Endothelial cell of umbilical vein (primary cell): ENCODE measurements around the gene TMEM135. TPM values are rescaled to one million over a fixed set of nuclear protein-coding genes. Genes with fewer than 3 reads are reported as not detected.

Experiments
- BruUV-seq: library from RNA; stranded (reverse); fragments of 400-500 nt; replicated peaks from 2 replicates; lab custom pipeline; 2021; lab: Mats Ljungman, UMichigan
- CTCF ChIA-PET: fragments of 300-600, 350-600 bp; sonication (Branson Sonifier 250); formaldehyde crosslinking; loops from one replicate; lab custom pipeline; 2021; ENCODE audit warnings: antibody characterized with exemption, inconsistent platforms; lab: Charles Lee
- POLR2A ChIA-PET: fragments of 300-600, 350-600 bp; sonication (Branson Sonifier 250); formaldehyde crosslinking; loops from one replicate; lab custom pipeline; 2021; ENCODE audit warnings: antibody characterized with exemption, inconsistent platforms; lab: Charles Lee
- DNase-seq: peaks from one replicate; pipeline ENCODE4 v3.0.0-alpha.2; 2011; ENCODE audit warnings: low read depth, low spot score
- FAIRE-seq: peaks from 2 replicates; lab custom pipeline; 2011; peaks lifted over from hg19 to GRCh38; lab: Jason Lieb, UNC
- H2AFZ ChIP-seq: 2 replicates; pipeline ENCODE4 v1.6.0; 2012; ENCODE audit warnings: low read depth, low read length, control low read depth, inconsistent platforms
- H3K27ac ChIP-seq: 2 replicates; pipeline ENCODE4 v1.5.1; 2011; ENCODE audit warnings: low read depth, mild to moderate bottlenecking, control low read depth, low read length, moderate library complexity; ENCODE audit not compliant: insufficient read depth
- H3K27me3 ChIP-seq, 2 experiments: 2 replicates each; pipeline versions ENCODE4 v1.6.0 to v1.6.1; 2011; ENCODE audit warnings: low read length in 2 of 2, mixed read lengths in 1 of 2; ENCODE audit not compliant: control insufficient read depth in 2 of 2, insufficient read depth in 2 of 2
- H3K36me3 ChIP-seq, 2 experiments: 2 replicates in 1 of 2; 3 replicates in 1 of 2; pipeline ENCODE4 v1.5.1; 2011; ENCODE audit warnings: low read length in 2 of 2, mild to moderate bottlenecking in 1 of 2, moderate library complexity in 1 of 2; ENCODE audit not compliant: control insufficient read depth in 2 of 2, insufficient read depth in 2 of 2; ENCODE audit errors: extremely low read depth in 1 of 2
- H3K4me1 ChIP-seq: 3 replicates; pipeline ENCODE4 v1.5.1; 2011; ENCODE audit warnings: mild to moderate bottlenecking, low read length; ENCODE audit not compliant: control insufficient read depth, insufficient read depth; ENCODE audit errors: extremely low read depth
- H3K4me2 ChIP-seq: 2 replicates; pipeline ENCODE4 v1.6.1; 2011; ENCODE audit warnings: low read length, control low read depth, mixed read lengths; ENCODE audit not compliant: insufficient read depth
- H3K4me3 ChIP-seq, 3 experiments: fragments of 200-600 bp in 1 of 3; sonication (generic), shearing (Covaris generic) in 1 of 3; replicated peaks in 1 of 3; 2 replicates each; pipeline ENCODE4 v1.5.1; 2011 to 2016; ENCODE audit warnings: control low read depth in 3 of 3, low read length in 3 of 3, mild to moderate bottlenecking in 2 of 3, inconsistent platforms in 1 of 3, low read depth in 1 of 3, moderate library complexity in 1 of 3; ENCODE audit not compliant: insufficient read depth in 1 of 3
- H3K79me2 ChIP-seq: 2 replicates; pipeline ENCODE4 v1.6.0; 2012; ENCODE audit warnings: low read length, inconsistent platforms; ENCODE audit not compliant: control insufficient read depth, insufficient read depth
- H3K9ac ChIP-seq: replicated peaks from 2 replicates; pipeline ENCODE3; 2011; ENCODE audit warnings: low read length, control low read depth; ENCODE audit not compliant: insufficient read depth; ENCODE audit errors: extremely low read depth
- H3K9me1 ChIP-seq: replicated peaks from 3 replicates; pipeline ENCODE4 v1.6.0; 2011; ENCODE audit warnings: mild to moderate bottlenecking, low read length; ENCODE audit not compliant: control insufficient read depth, insufficient read depth; ENCODE audit errors: extremely low read depth
- H3K9me3 ChIP-seq: replicated peaks from 2 replicates; pipeline ENCODE4 v1.5.1; 2012; ENCODE audit warnings: low read length, inconsistent platforms; ENCODE audit not compliant: control insufficient read depth, insufficient read depth
- H4K20me1 ChIP-seq: replicated peaks from 2 replicates; pipeline ENCODE3; 2011; ENCODE audit warnings: mild to moderate bottlenecking, low read length; ENCODE audit not compliant: control insufficient read depth, insufficient read depth; ENCODE audit errors: extremely low read depth
- EZH2 ChIP-seq: IDR thresholded peaks from 2 replicates; pipeline ENCODE4 v1.6.1; 2012; ENCODE audit warnings: borderline replicate concordance, low read depth, mild to moderate bottlenecking, moderate library complexity, low read length, inconsistent platforms; ENCODE audit not compliant: severe bottlenecking
- FOS ChIP-seq: IDR thresholded peaks from 2 replicates; pipeline ENCODE4 v1.6.1; 2011; ENCODE audit warnings: mild to moderate bottlenecking, low read length, moderate library complexity, borderline replicate concordance; ENCODE audit not compliant: insufficient read depth
- GATA2 ChIP-seq: IDR thresholded peaks from 2 replicates; pipeline ENCODE4 v1.7.0; 2011; ENCODE audit warnings: low read depth, mild to moderate bottlenecking, moderate library complexity, mixed read lengths, low read length; ENCODE audit not compliant: insufficient read length, insufficient read depth
- JUN ChIP-seq: IDR thresholded peaks from 2 replicates; pipeline ENCODE4 v1.6.1; 2011; ENCODE audit warnings: borderline replicate concordance, low read depth; ENCODE audit not compliant: insufficient read length, insufficient read depth
- MAX ChIP-seq: IDR thresholded peaks from 2 replicates; pipeline ENCODE4 v1.6.1; 2011; ENCODE audit not compliant: insufficient read depth, insufficient read length
- MYC ChIP-seq: IDR thresholded peaks from one replicate; pipeline ENCODE4 v1.6.1; 2011; ENCODE audit warnings: mild to moderate bottlenecking, low read depth, low read length
- POLR2A ChIP-seq: IDR thresholded peaks from 2 replicates; pipeline ENCODE4 v1.6.1; 2012; ENCODE audit warnings: low read depth, mild to moderate bottlenecking, control low read depth, low read length
- POLR2AphosphoS5 ChIP-seq: IDR thresholded peaks from 2 replicates; pipeline ENCODE4 v1.6.1; 2012; ENCODE audit warnings: low read depth, mild to moderate bottlenecking, control low read depth, low read length, moderate library complexity; ENCODE audit not compliant: insufficient read depth
- dilution Hi-C: fragments of 300-500 bp; cut with MboI; formaldehyde crosslinking; loops from one replicate; pipeline ENCODE4 v1.15.0; 2019; ENCODE audit warnings: low sequenced_read_pairs; ENCODE audit not compliant: extremely low pct_ligation_motif_present
- intact Hi-C: fragments of 100-400 bp; cut with micrococcal nuclease; formaldehyde crosslinking; loops from one replicate; pipeline ENCODE4 v1.10.0; 2022
- polyA plus RNA-seq, 4 experiments: library from polyadenylated mRNA; depleted of rRNA in 3 of 4; stranded (reverse) in 3 of 4; unstranded in 1 of 4; fragments of >200 nt; gene quantifications; 2 replicates each; pipeline versions ENCODE4 v1.2.1 to v1.2.3, GENCODE V29; 2011 to 2012; ENCODE audit warnings: missing spikeins in 1 of 4
- total RNA-seq: library from RNA; stranded (reverse); gene quantifications from 2 replicates; pipeline ENCODE4 v1.2.3, GENCODE V29; 2021
- TF ChIP-seq, protein P1 (sequence below), 2 donors: IDR thresholded peaks; 1 replicate in 1 of 2; 2 replicates in 1 of 2; pipeline ENCODE4 v1.5.1; 2011; ENCODE audit warnings: low read length in 2 of 2, mild to moderate bottlenecking in 2 of 2, moderate library complexity in 2 of 2, control low read depth in 1 of 2, inconsistent platforms in 1 of 2, low read depth in 1 of 2; ENCODE audit not compliant: insufficient read depth in 1 of 2; ENCODE audit errors: extremely low read depth in 1 of 2

TMEM135 gene
- total and polyA plus RNA-seq, 2 donors (not counting 3 experiments of a cell fraction or from before 2014, with no cell fraction given) = 12.3 to 33.2 TPM

- Histone ChIP-seq H3K36me3 (no peaks in the 10 kb centered on the region), H3K4me3 (no peak overlapping the region), H3K4me2 (no peak overlapping the region), H3K9ac (no peak overlapping the region), H4K20me1 (no peaks in the 10 kb centered on the region), H3K9me3 (no peaks in the 10 kb centered on the region), H2AFZ (no peak overlapping the region), H3K27me3 (no peaks in the 10 kb centered on the region), H3K4me1 (peaks cover 24% of the 10 kb centered on the region), H3K9me1 (no peaks in the 10 kb centered on the region), H3K27ac (peak overlapping the region; percentile 31), H3K79me2 (no peaks in the 10 kb centered on the region)
- POLR2A ChIA-PET = no interaction called here
- TF ChIP-seq POLR2A = no peak
- no peak for TF ChIP-seq MYC
- TF ChIP-seq FOS = peak; percentile 46
- TF ChIP-seq MAX = no peak
- TF ChIP-seq POLR2AphosphoS5 = no peak
- TF ChIP-seq JUN = peak; percentile 77
- no peak for TF ChIP-seq EZH2
- DNase-seq (peak; percentile 73), FAIRE-seq (no peak)
- dilution Hi-C loops = no loop called here
- CTCF ChIA-PET = interaction anchor here (0.9 to 1.0 kb wide), 3 partner anchors 9 to 15 kb away, joined by 3 read pairs; no protein-coding TSS in a partner anchor
- intact Hi-C loops = no loop called here
- no TSS peak for BruUV-seq
Observed at GRCh38 chr11:87236368-87236767, 198.6 kb downstream of the TMEM135 start.

GRCh38 chr11:87239001-87239400 lies 201.3 kb downstream of the TMEM135 start:
- H3K27me3 ChIP-seq = no peaks in the 10 kb centered on the region
- H3K9ac ChIP-seq = peak overlapping the region; percentile 38
- H3K79me2 ChIP-seq = no peaks in the 10 kb centered on the region
- H3K4me2 ChIP-seq = peak overlapping the region; percentile 92
- H4K20me1 ChIP-seq = no peaks in the 10 kb centered on the region
- dilution Hi-C loops (no loop called here), intact Hi-C loops (loop anchor here (2.0 kb wide), 1 partner anchor 66 kb away; no protein-coding TSS in a partner anchor)
- DNase-seq (peak; percentile 91), FAIRE-seq (peak; percentile 95)
- peak overlapping the region in 1 of 3 experiments; percentile 52 for H3K4me3 ChIP-seq
- ChIA-PET CTCF (interaction anchor here (0.7 to 2.0 kb wide), 12 partner anchors 12 to 299 kb away, joined by 3 to 8 read pairs (median 3); no protein-coding TSS in a partner anchor), POLR2A (no interaction called here)
- H2AFZ ChIP-seq = no peak overlapping the region
- no peak for TF ChIP-seq POLR2A
- TF ChIP-seq JUN = no peak
- TF ChIP-seq MYC = no peak
- TF ChIP-seq POLR2AphosphoS5 = no peak
- TF ChIP-seq, protein P1, sequence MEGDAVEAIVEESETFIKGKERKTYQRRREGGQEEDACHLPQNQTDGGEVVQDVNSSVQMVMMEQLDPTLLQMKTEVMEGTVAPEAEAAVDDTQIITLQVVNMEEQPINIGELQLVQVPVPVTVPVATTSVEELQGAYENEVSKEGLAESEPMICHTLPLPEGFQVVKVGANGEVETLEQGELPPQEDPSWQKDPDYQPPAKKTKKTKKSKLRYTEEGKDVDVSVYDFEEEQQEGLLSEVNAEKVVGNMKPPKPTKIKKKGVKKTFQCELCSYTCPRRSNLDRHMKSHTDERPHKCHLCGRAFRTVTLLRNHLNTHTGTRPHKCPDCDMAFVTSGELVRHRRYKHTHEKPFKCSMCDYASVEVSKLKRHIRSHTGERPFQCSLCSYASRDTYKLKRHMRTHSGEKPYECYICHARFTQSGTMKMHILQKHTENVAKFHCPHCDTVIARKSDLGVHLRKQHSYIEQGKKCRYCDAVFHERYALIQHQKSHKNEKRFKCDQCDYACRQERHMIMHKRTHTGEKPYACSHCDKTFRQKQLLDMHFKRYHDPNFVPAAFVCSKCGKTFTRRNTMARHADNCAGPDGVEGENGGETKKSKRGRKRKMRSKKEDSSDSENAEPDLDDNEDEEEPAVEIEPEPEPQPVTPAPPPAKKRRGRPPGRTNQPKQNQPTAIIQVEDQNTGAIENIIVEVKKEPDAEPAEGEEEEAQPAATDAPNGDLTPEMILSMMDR (IDR thresholded peaks at IDR 0.05; ENCODE audit: extremely low read depth in 1 of 2, insufficient read depth in 1 of 2, low read depth in 1 of 2, low read length in 2 of 2) = no peak
- TF ChIP-seq GATA2 = no peak
- TF ChIP-seq EZH2 = no peak
- no peak for TF ChIP-seq MAX
- no peak for TF ChIP-seq FOS
- no TSS peak for BruUV-seq
- peak overlapping the region; percentile 43 for H3K27ac ChIP-seq
- no peaks in the 10 kb centered on the region for H3K9me1 ChIP-seq
- H3K36me3 ChIP-seq = no peaks in the 10 kb centered on the region
- no peaks in the 10 kb centered on the region for H3K9me3 ChIP-seq
- H3K4me1 ChIP-seq = peaks cover 24% of the 10 kb centered on the region
